Lower leg skin (tissue), 3 donors: ENCODE results near the gene LRCOL1.

Source experiments
- POLR2A ChIP-seq, 2 donors: fragments of 450-650 bp; IDR thresholded peaks; one replicate each; pipeline ENCODE4 v1.6.1; 2016 to 2017; ENCODE audit warnings: antibody characterized with exemption in 2 of 2, mild to moderate bottlenecking in 1 of 2, moderate library complexity in 1 of 2
- TF ChIP-seq, protein P1 (sequence below), 3 donors: fragments of 450-650 bp; IDR thresholded peaks; one replicate each; pipeline ENCODE4 v1.5.1; 2016; ENCODE audit warnings: antibody characterized with exemption in 3 of 3, mild to moderate bottlenecking in 3 of 3, moderate library complexity in 2 of 3

DNA sequence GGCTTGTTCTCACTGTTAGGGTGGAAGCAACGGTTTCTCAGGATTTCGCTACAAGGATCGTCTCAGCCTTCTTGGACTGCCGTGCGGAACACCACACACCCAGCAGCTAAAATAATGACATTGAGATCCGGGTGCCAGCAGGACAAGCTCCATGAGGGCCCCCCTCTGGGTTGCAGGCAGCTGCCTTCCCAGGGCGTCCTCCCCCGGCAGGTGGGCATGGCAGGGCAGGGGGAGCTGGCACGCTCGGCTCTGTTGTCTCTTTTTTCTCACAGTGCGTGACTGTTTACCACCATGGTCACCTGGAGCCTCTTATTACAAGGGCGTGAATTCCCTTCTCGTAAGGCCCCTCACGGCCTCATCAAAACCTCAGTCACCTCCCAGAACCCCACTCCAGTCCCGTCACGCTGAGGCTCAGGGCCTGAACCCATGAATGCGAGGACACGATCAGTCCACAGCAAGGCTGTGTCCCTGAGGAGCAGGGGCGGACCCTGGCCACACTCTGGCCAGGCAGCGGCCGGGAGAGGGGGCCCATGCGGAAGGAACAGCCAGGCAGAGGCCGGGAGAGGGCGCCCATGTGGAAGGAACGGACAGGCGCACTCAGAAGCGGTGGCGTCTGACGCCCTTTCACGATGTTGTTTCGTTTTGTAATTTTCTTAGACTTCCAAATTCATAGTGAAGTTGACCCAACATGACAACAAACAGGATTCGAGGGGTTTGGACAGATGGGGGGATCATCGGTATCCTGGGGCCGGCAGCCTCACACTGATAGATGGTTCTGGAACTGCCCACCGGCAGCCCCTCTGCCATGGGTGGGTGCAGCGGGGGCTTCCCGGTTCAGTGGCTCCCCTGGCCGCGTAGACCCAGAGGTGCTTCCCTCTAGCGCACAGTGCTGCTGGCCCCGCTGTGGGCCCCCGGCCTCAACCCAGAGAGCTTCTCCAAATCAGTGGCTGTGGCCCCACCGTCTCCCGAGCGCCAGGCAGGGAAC, 10.0 kb downstream of the LRCOL1 start:
- TF ChIP-seq, protein P1, sequence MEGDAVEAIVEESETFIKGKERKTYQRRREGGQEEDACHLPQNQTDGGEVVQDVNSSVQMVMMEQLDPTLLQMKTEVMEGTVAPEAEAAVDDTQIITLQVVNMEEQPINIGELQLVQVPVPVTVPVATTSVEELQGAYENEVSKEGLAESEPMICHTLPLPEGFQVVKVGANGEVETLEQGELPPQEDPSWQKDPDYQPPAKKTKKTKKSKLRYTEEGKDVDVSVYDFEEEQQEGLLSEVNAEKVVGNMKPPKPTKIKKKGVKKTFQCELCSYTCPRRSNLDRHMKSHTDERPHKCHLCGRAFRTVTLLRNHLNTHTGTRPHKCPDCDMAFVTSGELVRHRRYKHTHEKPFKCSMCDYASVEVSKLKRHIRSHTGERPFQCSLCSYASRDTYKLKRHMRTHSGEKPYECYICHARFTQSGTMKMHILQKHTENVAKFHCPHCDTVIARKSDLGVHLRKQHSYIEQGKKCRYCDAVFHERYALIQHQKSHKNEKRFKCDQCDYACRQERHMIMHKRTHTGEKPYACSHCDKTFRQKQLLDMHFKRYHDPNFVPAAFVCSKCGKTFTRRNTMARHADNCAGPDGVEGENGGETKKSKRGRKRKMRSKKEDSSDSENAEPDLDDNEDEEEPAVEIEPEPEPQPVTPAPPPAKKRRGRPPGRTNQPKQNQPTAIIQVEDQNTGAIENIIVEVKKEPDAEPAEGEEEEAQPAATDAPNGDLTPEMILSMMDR (IDR thresholded peaks at IDR 0.05), result no peak
- TF ChIP-seq POLR2A (IDR thresholded peaks at IDR 0.05), result no peak
